ENCODE data around the gene RALGPS1. TPM values are rescaled to one million over a fixed set of nuclear protein-coding genes. Genes with fewer than 3 reads are reported as not detected.

RALGPS1 gene
- polyA plus RNA-seq, 3 donors: 0.60 to 4.6 (median 1.3) TPM

- intact Hi-C loops (cut with micrococcal nuclease): no loop called here
- Histone ChIP-seq H3K79me2 (ENCODE audit: insufficient read depth, low read length) (no peaks in the 10 kb centered on the region), H3K4me2 (replicated peaks; ENCODE audit: extremely low read depth, low read length, poor library complexity, severe bottlenecking) (no peak overlapping the region), H3K27me3 (ENCODE audit: control insufficient read depth in 2 of 2, insufficient read depth in 2 of 2, low read length in 2 of 2) (no peaks in the 10 kb centered on the region), H3K4me1 (ENCODE audit: control insufficient read depth in 1 of 2, insufficient read depth in 2 of 2, low read length in 2 of 2) (peaks cover 5 to 7% of the 10 kb centered on the region in 2 donors), H3K4me3 (replicated peaks in 1 of 3; ENCODE audit: low read depth in 2 of 3, low read length in 3 of 3) (no peak overlapping the region), H3K9me3 (replicated peaks in 1 of 2; ENCODE audit: control insufficient read depth in 1 of 2, insufficient read depth in 1 of 2, low read length in 2 of 2) (no peaks in the 10 kb centered on the region), H2AFZ (ENCODE audit: insufficient read depth, low read depth, low read length, poor library complexity, severe bottlenecking) (no peak overlapping the region), H4K20me1 (ENCODE audit: insufficient read depth, low read length) (no peaks in the 10 kb centered on the region), H3K27ac (ENCODE audit: low read depth in 1 of 2, low read length in 2 of 2) (no peak overlapping the region), H3K36me3 (replicated peaks in 1 of 2; ENCODE audit: control insufficient read depth in 1 of 2, insufficient read depth in 2 of 2, low read length in 2 of 2) (no peaks in the 10 kb centered on the region), H3K9ac (ENCODE audit: insufficient read depth, low read length, poor library complexity, severe bottlenecking) (no peak overlapping the region)
- no peak for TF ChIP-seq CTCF (IDR thresholded peaks at IDR 0.05)
- H3K9me3 Mint-ChIP-seq: no peaks in the 10 kb centered on the region
- H3K27ac Mint-ChIP-seq: no peak overlapping the region
- H3K27me3 Mint-ChIP-seq (ENCODE audit: low read depth in 3 of 3): peaks cover 4 to 15% (median 7%) of the 10 kb centered on the region in 3 donors
- WGBS (ENCODE audit: insufficient coverage): 93% methylated on average over 2 of the region's 2 CpGs
- DNase-seq: no peak
- no peak overlapping the region for H3K4me3 Mint-ChIP-seq
- H3K4me1 Mint-ChIP-seq: peaks cover 9% of the 10 kb centered on the region
- H3K36me3 Mint-ChIP-seq: peaks cover 0 to 3% of the 10 kb centered on the region in 2 donors
Measured at GRCh38 chr9:127027694-127028093, 113.1 kb downstream of the RALGPS1 start.

GRCh38 chr9:127029548-127029947, 115.0 kb downstream of the RALGPS1 start:
- no peak overlapping the region for H3K4me2 ChIP-seq (replicated peaks; ENCODE audit: extremely low read depth, low read length, poor library complexity, severe bottlenecking)
- H3K36me3 Mint-ChIP-seq: peaks cover 0 to 3% of the 10 kb centered on the region in 2 donors
- no peak overlapping the region for H2AFZ ChIP-seq (ENCODE audit: insufficient read depth, low read depth, low read length, poor library complexity, severe bottlenecking)
- H3K9ac ChIP-seq (ENCODE audit: insufficient read depth, low read length, poor library complexity, severe bottlenecking): no peak overlapping the region
- no peaks in the 10 kb centered on the region for H4K20me1 ChIP-seq (ENCODE audit: insufficient read depth, low read length)
- H3K4me1 ChIP-seq (ENCODE audit: control insufficient read depth in 1 of 2, insufficient read depth in 2 of 2, low read length in 2 of 2): no peaks in the 10 kb centered on the region
- H3K27me3 Mint-ChIP-seq (ENCODE audit: low read depth in 3 of 3): peaks cover 4 to 12% (median 10%) of the 10 kb centered on the region in 3 donors
- no peak overlapping the region for H3K27ac ChIP-seq (ENCODE audit: low read depth in 1 of 2, low read length in 2 of 2)
- no peaks in the 10 kb centered on the region for H3K4me1 Mint-ChIP-seq
- no peaks in the 10 kb centered on the region for H3K27me3 ChIP-seq (ENCODE audit: control insufficient read depth in 2 of 2, insufficient read depth in 2 of 2, low read length in 2 of 2)
- H3K4me3 ChIP-seq (replicated peaks in 1 of 3; ENCODE audit: low read depth in 2 of 3, low read length in 3 of 3): no peak overlapping the region
- no peak overlapping the region for H3K4me3 Mint-ChIP-seq
- peak overlapping the region in 1 of 7 donors; percentile 47 for H3K27ac Mint-ChIP-seq
- no peaks in the 10 kb centered on the region for H3K9me3 Mint-ChIP-seq
- H3K36me3 ChIP-seq (replicated peaks in 1 of 2; ENCODE audit: control insufficient read depth in 1 of 2, insufficient read depth in 2 of 2, low read length in 2 of 2): no peaks in the 10 kb centered on the region
- DNase-seq: no peak
- intact Hi-C loops (cut with micrococcal nuclease): no loop called here
- H3K79me2 ChIP-seq (ENCODE audit: insufficient read depth, low read length): no peaks in the 10 kb centered on the region
- WGBS (ENCODE audit: insufficient coverage): 96% methylated on average over 9 of the region's 11 CpGs
- H3K9me3 ChIP-seq (replicated peaks in 1 of 2; ENCODE audit: control insufficient read depth in 1 of 2, insufficient read depth in 1 of 2, low read length in 2 of 2): no peaks in the 10 kb centered on the region
- TF ChIP-seq CTCF (IDR thresholded peaks at IDR 0.05): no peak

Data from CD14-positive monocyte (primary cell).